GM12864 (cell line): ENCODE measurements around the gene CYBRD1.
A peak's percentile ranks its signal among the peaks of the same experiment; 100 is the strongest.

Experiments used
- DNase-seq: peaks from one replicate; pipeline ENCODE4 v3.0.0-alpha.2; 2011; ENCODE audit warnings: low read depth
- H3K4me3 ChIP-seq: 2 replicates; pipeline ENCODE4 v1.5.1; 2011; ENCODE audit warnings: mild to moderate bottlenecking, low read depth, low read length, control low read depth
- CTCF ChIP-seq: IDR thresholded peaks from 2 replicates; pipeline ENCODE4 v1.5.1; 2011; ENCODE audit warnings: low read depth, mild to moderate bottlenecking, moderate library complexity, low read length, control low read depth, inconsistent platforms; ENCODE audit errors: missing control alignments

The CYBRD1 gene

GRCh38 chr2:171540437-171540836 is 18.2 kb downstream of the CYBRD1 start:
- DNase-seq = no peak
- H3K4me3 ChIP-seq = no peak overlapping the region
- TF ChIP-seq CTCF = no peak

DNA sequence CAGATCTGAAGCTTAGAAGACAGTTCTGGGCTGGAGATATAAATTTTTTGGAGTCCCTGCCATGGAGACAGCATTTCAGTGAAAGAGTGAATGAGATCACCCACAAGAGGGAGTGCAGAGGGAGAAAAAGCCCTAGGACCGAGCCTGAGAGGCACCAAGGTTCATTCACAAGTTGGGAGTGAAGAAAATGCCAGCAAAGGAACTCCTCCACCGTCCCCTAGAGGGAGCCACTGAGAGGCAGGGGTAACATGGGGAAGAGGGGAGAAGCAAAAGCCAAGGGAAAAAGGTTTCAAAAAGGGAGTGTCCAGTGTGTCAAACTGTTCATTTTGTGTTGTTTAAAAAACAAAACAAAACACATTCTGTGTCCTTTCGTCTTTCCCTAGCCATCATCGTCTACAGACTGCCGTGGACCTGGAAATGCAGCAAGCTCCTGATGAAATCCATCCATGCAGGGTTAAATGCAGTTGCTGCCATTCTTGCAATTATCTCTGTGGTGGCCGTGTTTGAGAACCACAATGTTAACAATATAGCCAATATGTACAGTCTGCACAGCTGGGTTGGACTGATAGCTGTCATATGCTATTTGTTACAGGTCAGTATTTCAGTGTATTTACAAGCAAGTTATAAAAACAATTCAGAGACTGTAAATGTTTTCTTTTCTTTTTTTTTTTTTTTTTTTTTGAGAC is 19.1 kb downstream of the CYBRD1 start:
- no peak for DNase-seq
- peak; percentile 71 for TF ChIP-seq CTCF
- H3K4me3 ChIP-seq = no peak overlapping the region

DNA sequence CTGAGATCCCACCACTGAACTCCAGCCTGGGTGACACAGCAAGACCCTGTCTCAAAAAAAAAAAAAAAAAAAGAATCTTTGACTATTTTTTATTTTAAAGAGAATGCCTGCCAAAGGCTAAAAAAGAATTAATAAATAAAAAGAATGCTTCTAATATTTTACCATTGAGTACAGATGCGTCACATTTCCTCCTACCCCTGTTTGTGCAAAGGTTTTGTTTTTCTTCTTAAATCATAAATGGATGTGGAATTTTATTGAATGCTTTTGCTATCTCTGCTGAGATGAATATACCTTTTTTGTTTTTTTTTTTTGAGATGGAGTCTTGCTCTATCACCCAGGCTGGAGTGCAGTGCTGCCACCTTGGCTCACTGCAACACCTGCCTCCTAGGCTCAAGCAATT is 22.8 kb downstream of the CYBRD1 start:
- DNase-seq = no peak
- no peak overlapping the region for H3K4me3 ChIP-seq
- no peak for TF ChIP-seq CTCF

GRCh38 chr2:171547256-171547655 is 25.0 kb downstream of the CYBRD1 start:
- TF ChIP-seq CTCF = no peak
- no peak for DNase-seq
- no peak overlapping the region for H3K4me3 ChIP-seq

DNA sequence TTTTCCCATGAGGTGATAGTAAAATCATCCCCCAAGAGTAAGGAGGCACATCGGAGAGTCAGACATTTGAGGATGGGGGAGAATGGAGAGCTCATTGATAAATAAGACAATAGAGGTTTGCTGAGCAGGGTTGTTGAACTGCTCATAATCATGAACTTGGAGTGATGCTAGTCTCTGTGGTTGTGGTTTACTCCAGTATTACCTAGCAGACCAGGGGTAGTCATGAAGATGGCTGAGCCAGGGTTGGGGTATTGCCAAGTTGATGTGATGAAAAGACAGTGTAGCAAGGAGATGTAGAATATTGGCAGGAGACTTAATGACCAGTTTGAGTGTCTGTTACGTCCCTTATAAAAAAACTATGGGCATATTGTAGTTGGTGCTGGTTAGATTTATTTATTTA is 25.4 kb downstream of the CYBRD1 start:
- DNase-seq = no peak
- H3K4me3 ChIP-seq = no peak overlapping the region
- TF ChIP-seq CTCF = no peak

DNA sequence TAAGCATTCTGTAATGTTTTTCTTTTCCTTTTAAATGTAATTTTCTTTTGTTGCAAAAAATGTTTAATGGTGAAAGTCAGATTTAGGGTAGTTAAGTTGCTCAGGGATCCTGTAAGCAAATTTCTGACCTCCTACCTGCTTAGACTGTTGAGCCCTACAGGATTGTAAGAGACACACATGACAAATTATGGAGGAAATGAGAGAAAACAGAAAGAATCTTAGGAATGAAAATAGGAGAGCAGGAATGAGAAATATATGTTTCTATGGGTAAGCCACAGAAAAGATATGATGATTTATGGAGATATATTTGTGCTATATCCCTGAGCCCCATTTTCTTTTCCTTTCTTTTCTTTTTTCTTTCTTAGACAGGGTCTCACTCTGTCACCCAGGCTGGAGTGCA is 28.3 kb downstream of the CYBRD1 start:
- TF ChIP-seq CTCF = no peak
- DNase-seq = no peak
- H3K4me3 ChIP-seq = no peak overlapping the region

DNA sequence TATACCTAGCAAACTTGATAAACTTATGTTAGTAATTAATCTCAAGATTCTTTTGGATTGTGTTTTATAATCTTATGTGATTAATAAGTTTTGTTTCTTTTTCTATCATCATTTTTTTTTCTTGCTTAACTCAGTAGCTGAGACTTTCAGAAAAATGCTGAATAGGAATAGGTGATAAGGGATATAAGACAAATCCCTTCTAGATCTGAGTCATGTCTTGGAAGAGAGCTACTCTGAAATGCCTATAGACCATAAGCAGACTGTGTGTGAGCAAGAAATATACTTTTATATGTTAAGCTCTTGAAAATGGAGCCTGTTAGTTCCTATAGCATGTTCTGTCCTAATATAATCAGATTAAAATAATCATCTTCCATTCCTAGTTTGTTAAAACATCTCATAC is 29.6 kb downstream of the CYBRD1 start:
- DNase-seq = no peak
- no peak overlapping the region for H3K4me3 ChIP-seq
- TF ChIP-seq CTCF = no peak
